OCI-LY3 (cell line): ENCODE measurements around the gene FLNB.

ENCODE experiments used
- H2AFZ ChIP-seq: fragments of 200-600, 300-600 bp; shearing (Covaris generic); 2 replicates; pipeline ENCODE4 v1.6.0; 2014; ENCODE audit warnings: antibody characterized with exemption, low read depth, low read length
- H3K27ac ChIP-seq: fragments of 200-600, 300-600 bp; sonication (generic); 2 replicates; pipeline ENCODE4 v1.5.1; 2014; ENCODE audit warnings: mild to moderate bottlenecking, low read length, moderate library complexity, mixed read lengths
- H3K27me3 ChIP-seq: fragments of 200-600, 300-600 bp; sonication (generic); 2 replicates; pipeline ENCODE4 v1.6.1; 2014; ENCODE audit warnings: low read depth, low read length, mixed read lengths
- H3K36me3 ChIP-seq: fragments of 200-600, 300-600 bp; sonication (generic); replicated peaks from 2 replicates; pipeline ENCODE3; 2014; ENCODE audit warnings: low read depth, low read length, mixed read lengths
- H3K4me1 ChIP-seq: fragments of 300-600, 200-600 bp; sonication (generic); 2 replicates; pipeline ENCODE4 v1.6.1; 2014; ENCODE audit warnings: low read length, mixed read lengths
- H3K4me2 ChIP-seq: fragments of 200-600, 300-600 bp; sonication (generic); 2 replicates; pipeline ENCODE4 v1.6.1; 2014; ENCODE audit warnings: low read length, mixed read lengths
- H3K4me3 ChIP-seq: fragments of 300-600, 200-600 bp; sonication (generic); 2 replicates; pipeline ENCODE4 v1.5.1; 2014; ENCODE audit warnings: antibody characterized with exemption, mild to moderate bottlenecking, low read length, moderate library complexity
- H3K79me2 ChIP-seq: fragments of 300-600, 200-600 bp; shearing (Covaris generic); 2 replicates; pipeline ENCODE4 v1.6.1; 2014; ENCODE audit warnings: mild to moderate bottlenecking, low read length, mixed read lengths
- H3K9ac ChIP-seq: fragments of 300-600, 200-600 bp; shearing (Covaris generic); 2 replicates; pipeline ENCODE4 v1.6.0; 2014; ENCODE audit warnings: mild to moderate bottlenecking, low read length, moderate library complexity
- H3K9me3 ChIP-seq: fragments of 200-600, 300-600 bp; shearing (Covaris generic); 2 replicates; pipeline ENCODE4 v1.6.1; 2014; ENCODE audit warnings: low read length, mixed read lengths; ENCODE audit not compliant: insufficient read depth
- H4K20me1 ChIP-seq: fragments of 200-600, 300-600 bp; sonication (generic); 2 replicates; pipeline ENCODE4 v1.6.1; 2016; ENCODE audit warnings: low read length, mixed read lengths; ENCODE audit not compliant: insufficient read depth
- CTCF ChIP-seq: fragments of 200-600, 300-600 bp; sonication (generic); IDR thresholded peaks from 2 replicates; pipeline ENCODE4 v1.5.1; 2014; ENCODE audit warnings: antibody characterized with exemption, low read length, low read depth
- EZH2phosphoT487 ChIP-seq: fragments of 200-600 bp; shearing (Covaris generic); IDR thresholded peaks from 2 replicates; pipeline ENCODE4 v1.6.1; 2018; ENCODE audit warnings: antibody characterized with exemption, mixed run types, low read depth

Gene FLNB

DNA sequence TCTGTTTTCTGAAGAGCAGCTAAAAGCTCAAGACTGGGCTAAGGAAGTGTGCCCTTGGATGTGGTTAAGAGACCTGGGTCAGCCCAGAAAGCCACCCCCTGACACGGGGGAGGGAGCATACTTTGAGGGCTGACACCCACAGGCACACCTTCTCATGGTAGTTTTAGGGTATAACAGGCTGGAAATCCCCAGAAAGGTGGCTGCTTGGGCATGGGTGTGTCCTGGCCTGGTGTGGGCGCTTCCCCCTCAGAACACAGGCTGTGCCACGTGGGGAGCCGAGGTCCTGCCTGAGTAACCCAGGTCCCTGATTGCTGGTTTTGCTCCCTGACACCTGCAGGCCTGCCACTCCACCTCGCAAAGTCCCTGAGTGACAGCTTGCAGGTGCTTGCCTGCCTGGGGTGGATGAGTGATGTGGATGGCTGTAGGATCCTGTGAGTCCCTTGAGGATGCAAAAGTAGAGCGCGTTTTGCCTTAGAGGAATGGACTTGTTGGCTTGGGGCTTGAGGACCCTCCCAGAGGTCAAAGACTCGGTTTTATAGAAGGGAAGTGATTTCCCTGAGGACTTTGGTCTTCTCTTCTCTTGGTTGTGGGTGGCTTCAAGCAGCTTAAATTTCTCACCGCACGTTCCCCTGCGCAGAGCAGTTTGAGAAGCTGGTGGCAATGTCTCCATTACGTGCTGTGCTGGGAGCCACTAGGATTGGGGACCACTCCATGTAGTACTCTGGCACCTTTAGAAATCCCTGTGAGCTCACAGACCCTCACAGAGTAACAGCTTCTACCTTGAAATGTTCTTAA, 108.1 kb downstream of the FLNB start:
- no peak overlapping the region for H3K4me2 ChIP-seq
- H4K20me1 ChIP-seq = no peaks in the 10 kb centered on the region
- H3K27ac ChIP-seq = no peak overlapping the region
- peaks cover 3% of the 10 kb centered on the region for H3K36me3 ChIP-seq
- H3K9me3 ChIP-seq = no peaks in the 10 kb centered on the region
- TF ChIP-seq EZH2phosphoT487 (no peak), CTCF (no peak)
- no peak overlapping the region for H3K9ac ChIP-seq
- H3K4me3 ChIP-seq = no peak overlapping the region
- H3K4me1 ChIP-seq = no peaks in the 10 kb centered on the region
- H3K27me3 ChIP-seq = no peaks in the 10 kb centered on the region
- no peaks in the 10 kb centered on the region for H3K79me2 ChIP-seq
- no peak overlapping the region for H2AFZ ChIP-seq

DNA sequence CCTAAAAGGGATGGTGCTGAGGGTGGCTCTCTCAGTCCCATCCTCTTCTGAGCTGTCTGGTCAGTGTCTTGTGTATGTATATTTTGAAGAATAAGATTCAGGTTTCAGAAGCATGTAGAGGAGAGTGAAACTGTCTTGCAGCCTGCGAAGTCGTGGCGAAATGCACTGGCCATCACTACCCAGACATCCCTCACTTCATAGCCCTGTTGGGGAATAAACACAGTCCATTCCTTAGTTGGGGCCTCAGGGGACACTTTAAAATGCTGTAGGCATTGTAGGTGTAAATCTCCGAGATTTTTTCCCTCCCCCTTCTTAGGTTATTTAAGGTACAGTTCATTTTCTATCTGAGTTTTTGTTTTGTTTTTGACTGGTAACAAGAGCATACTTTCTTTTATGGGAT, 108.8 kb downstream of the FLNB start:
- TF ChIP-seq EZH2phosphoT487 (no peak), CTCF (no peak)
- Histone ChIP-seq H2AFZ (no peak overlapping the region), H3K36me3 (peaks cover 3% of the 10 kb centered on the region), H3K27ac (no peak overlapping the region), H3K9me3 (no peaks in the 10 kb centered on the region), H3K4me1 (no peaks in the 10 kb centered on the region), H3K79me2 (no peaks in the 10 kb centered on the region), H4K20me1 (no peaks in the 10 kb centered on the region), H3K4me3 (no peak overlapping the region), H3K9ac (no peak overlapping the region), H3K4me2 (no peak overlapping the region), H3K27me3 (no peaks in the 10 kb centered on the region)

- Histone ChIP-seq H3K36me3 (peaks cover 3% of the 10 kb centered on the region), H3K9ac (no peak overlapping the region), H4K20me1 (no peaks in the 10 kb centered on the region), H2AFZ (no peak overlapping the region), H3K4me3 (no peak overlapping the region), H3K9me3 (no peaks in the 10 kb centered on the region), H3K4me2 (no peak overlapping the region), H3K27me3 (no peaks in the 10 kb centered on the region), H3K79me2 (no peaks in the 10 kb centered on the region), H3K27ac (no peak overlapping the region), H3K4me1 (no peaks in the 10 kb centered on the region)
- TF ChIP-seq EZH2phosphoT487 = no peak
- TF ChIP-seq CTCF = no peak
Measured at GRCh38 chr3:58117561-58118181, 109.4 kb downstream of the FLNB start.

- Histone ChIP-seq H3K27me3 (no peaks in the 10 kb centered on the region), H3K4me1 (no peaks in the 10 kb centered on the region), H3K27ac (no peak overlapping the region), H3K9ac (no peak overlapping the region), H3K4me3 (no peak overlapping the region), H2AFZ (no peak overlapping the region), H3K36me3 (peaks cover 4% of the 10 kb centered on the region), H3K4me2 (no peak overlapping the region), H4K20me1 (no peaks in the 10 kb centered on the region), H3K9me3 (no peaks in the 10 kb centered on the region), H3K79me2 (no peaks in the 10 kb centered on the region)
- TF ChIP-seq EZH2phosphoT487 = no peak
- no peak for TF ChIP-seq CTCF
Measured at GRCh38 chr3:58119186-58119585, 111.0 kb downstream of the FLNB start.
